ENCODE results near the gene FBXL19.

- no peak for TF ChIP-seq CTCF (IDR thresholded peaks at IDR 0.05 in 8 of 11, conservative IDR thresholded peaks at IDR 0.05 in 3 of 11)
- TF ChIP-seq POLR2AphosphoS5 (IDR thresholded peaks at IDR 0.05) = no peak
Observed at GRCh38 chr16:30944352-30944751, 21.0 kb downstream of the FBXL19 start.
